ENCODE data around the gene IL1RAPL1.

IL1RAPL1 gene

DNA sequence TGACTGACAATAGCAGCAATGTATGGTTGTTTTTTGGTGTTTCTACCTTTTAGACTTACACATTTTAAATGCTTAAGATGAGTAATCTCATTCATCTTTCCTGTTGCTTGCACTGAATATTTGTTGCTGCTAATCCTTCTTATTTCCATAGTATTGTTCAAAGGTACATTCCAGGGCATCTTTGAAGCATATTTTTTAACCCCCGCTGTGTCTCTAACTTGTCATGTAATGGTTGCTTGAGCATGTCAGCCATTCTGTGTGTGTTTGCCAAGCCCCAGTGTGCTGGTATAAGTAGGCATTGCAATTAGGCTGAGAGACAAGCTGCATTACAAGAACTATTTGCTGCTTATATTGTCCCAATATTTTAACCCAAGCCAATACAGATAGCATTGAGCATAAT lies 87.9 kb downstream of the IL1RAPL1 start:
- Histone ChIP-seq H3K79me2 (ENCODE audit: insufficient read depth, low read length) (no peaks in the 10 kb centered on the region), H3K9ac (ENCODE audit: low read depth, low read length) (no peak overlapping the region), H3K4me1 (ENCODE audit: insufficient read depth, low read length) (no peaks in the 10 kb centered on the region), H3K27ac (ENCODE audit: low read length) (no peak overlapping the region), H3K36me3 (ENCODE audit: insufficient read depth, low read length) (no peaks in the 10 kb centered on the region), H4K20me1 (ENCODE audit: insufficient read depth, low read length) (no peaks in the 10 kb centered on the region), H3K4me3 (ENCODE audit: low read depth in 1 of 2, low read length in 2 of 2) (no peak overlapping the region), H2AFZ (ENCODE audit: low read depth, low read length) (no peak overlapping the region), H3K4me2 (ENCODE audit: insufficient read depth, low read length) (no peak overlapping the region), H3K9me3 (ENCODE audit: insufficient read depth, low read length, severe bottlenecking) (no peaks in the 10 kb centered on the region), H3K27me3 (ENCODE audit: insufficient read depth, low read length, poor library complexity) (no peaks in the 10 kb centered on the region)
- ATAC-seq (ENCODE audit: insufficient read depth, low read depth) (no peak), DNase-seq (no peak)
- no peak for TF ChIP-seq EZH2 (IDR thresholded peaks at IDR 0.05; ENCODE audit: borderline replicate concordance, low read depth, low read length, severe bottlenecking)
- TF ChIP-seq, protein P1, sequence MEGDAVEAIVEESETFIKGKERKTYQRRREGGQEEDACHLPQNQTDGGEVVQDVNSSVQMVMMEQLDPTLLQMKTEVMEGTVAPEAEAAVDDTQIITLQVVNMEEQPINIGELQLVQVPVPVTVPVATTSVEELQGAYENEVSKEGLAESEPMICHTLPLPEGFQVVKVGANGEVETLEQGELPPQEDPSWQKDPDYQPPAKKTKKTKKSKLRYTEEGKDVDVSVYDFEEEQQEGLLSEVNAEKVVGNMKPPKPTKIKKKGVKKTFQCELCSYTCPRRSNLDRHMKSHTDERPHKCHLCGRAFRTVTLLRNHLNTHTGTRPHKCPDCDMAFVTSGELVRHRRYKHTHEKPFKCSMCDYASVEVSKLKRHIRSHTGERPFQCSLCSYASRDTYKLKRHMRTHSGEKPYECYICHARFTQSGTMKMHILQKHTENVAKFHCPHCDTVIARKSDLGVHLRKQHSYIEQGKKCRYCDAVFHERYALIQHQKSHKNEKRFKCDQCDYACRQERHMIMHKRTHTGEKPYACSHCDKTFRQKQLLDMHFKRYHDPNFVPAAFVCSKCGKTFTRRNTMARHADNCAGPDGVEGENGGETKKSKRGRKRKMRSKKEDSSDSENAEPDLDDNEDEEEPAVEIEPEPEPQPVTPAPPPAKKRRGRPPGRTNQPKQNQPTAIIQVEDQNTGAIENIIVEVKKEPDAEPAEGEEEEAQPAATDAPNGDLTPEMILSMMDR (IDR thresholded peaks at IDR 0.05; ENCODE audit: borderline replicate concordance, extremely low read depth, low read length, poor library complexity, severe bottlenecking), result no peak

DNA sequence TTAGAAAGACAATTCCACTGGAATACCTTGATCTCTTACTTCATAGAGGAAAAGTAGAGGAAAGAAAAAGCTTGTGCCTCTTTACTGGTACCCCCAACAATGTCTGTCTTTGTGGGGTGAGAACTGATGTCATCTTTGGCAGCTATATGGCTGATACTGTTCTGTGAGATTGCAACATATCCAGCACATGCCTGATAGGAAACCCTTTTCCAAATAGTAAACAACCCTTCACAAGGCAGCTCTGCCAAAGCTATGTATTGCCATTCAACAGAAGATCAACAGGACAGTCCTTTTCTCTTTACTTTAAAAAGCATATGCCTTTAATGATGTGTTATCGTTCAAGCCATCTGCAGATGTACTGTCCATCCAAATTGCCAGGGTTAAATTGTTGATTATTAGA lies 105.9 kb downstream of the IL1RAPL1 start:
- no peaks in the 10 kb centered on the region for H3K36me3 ChIP-seq (ENCODE audit: insufficient read depth, low read length)
- H3K27me3 ChIP-seq (ENCODE audit: insufficient read depth, low read length, poor library complexity), result no peaks in the 10 kb centered on the region
- no peaks in the 10 kb centered on the region for H3K9me3 ChIP-seq (ENCODE audit: insufficient read depth, low read length, severe bottlenecking)
- H3K4me1 ChIP-seq (ENCODE audit: insufficient read depth, low read length), result no peaks in the 10 kb centered on the region
- no peaks in the 10 kb centered on the region for H4K20me1 ChIP-seq (ENCODE audit: insufficient read depth, low read length)
- H3K79me2 ChIP-seq (ENCODE audit: insufficient read depth, low read length), result no peaks in the 10 kb centered on the region
- DNase-seq (no peak), ATAC-seq (ENCODE audit: insufficient read depth, low read depth) (no peak)
- no peak overlapping the region for H3K9ac ChIP-seq (ENCODE audit: low read depth, low read length)
- no peak overlapping the region for H3K4me2 ChIP-seq (ENCODE audit: insufficient read depth, low read length)
- TF ChIP-seq EZH2 (IDR thresholded peaks at IDR 0.05; ENCODE audit: borderline replicate concordance, low read depth, low read length, severe bottlenecking), result no peak
- TF ChIP-seq, protein P1 (IDR thresholded peaks at IDR 0.05; ENCODE audit: borderline replicate concordance, extremely low read depth, low read length, poor library complexity, severe bottlenecking), result no peak
- no peak overlapping the region for H3K4me3 ChIP-seq (ENCODE audit: low read depth in 1 of 2, low read length in 2 of 2)
- H3K27ac ChIP-seq (ENCODE audit: low read length), result no peak overlapping the region
- H2AFZ ChIP-seq (ENCODE audit: low read depth, low read length), result no peak overlapping the region

DNA sequence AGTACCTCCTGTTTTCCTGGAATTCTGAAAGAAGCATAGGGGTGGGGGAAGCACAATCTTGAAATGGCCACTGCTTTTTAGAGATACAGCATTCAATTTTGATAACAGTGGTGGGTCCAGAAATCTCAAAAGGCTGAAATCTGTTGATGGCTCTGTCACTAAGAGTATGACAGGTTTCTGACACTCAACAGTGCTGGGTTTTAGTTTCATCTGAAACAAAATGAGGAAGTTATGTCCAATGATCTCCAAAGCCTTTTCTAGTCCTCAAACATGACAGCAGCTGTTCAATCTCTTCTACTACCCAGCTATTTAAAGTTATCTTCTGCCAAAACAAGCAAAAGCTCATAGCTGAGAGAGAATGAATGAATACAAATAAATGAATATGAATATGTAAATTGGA lies 110.5 kb downstream of the IL1RAPL1 start:
- Histone ChIP-seq H3K4me2 (ENCODE audit: insufficient read depth, low read length) (no peak overlapping the region), H3K36me3 (ENCODE audit: insufficient read depth, low read length) (no peaks in the 10 kb centered on the region), H3K9me3 (ENCODE audit: insufficient read depth, low read length, severe bottlenecking) (no peaks in the 10 kb centered on the region), H4K20me1 (ENCODE audit: insufficient read depth, low read length) (no peaks in the 10 kb centered on the region), H3K4me1 (ENCODE audit: insufficient read depth, low read length) (no peaks in the 10 kb centered on the region), H3K27ac (ENCODE audit: low read length) (no peak overlapping the region), H3K79me2 (ENCODE audit: insufficient read depth, low read length) (no peaks in the 10 kb centered on the region), H2AFZ (ENCODE audit: low read depth, low read length) (no peak overlapping the region), H3K27me3 (ENCODE audit: insufficient read depth, low read length, poor library complexity) (no peaks in the 10 kb centered on the region), H3K9ac (ENCODE audit: low read depth, low read length) (no peak overlapping the region), H3K4me3 (ENCODE audit: low read depth in 1 of 2, low read length in 2 of 2) (no peak overlapping the region)
- no peak for TF ChIP-seq EZH2 (IDR thresholded peaks at IDR 0.05; ENCODE audit: borderline replicate concordance, low read depth, low read length, severe bottlenecking)
- TF ChIP-seq, protein P1 (IDR thresholded peaks at IDR 0.05; ENCODE audit: borderline replicate concordance, extremely low read depth, low read length, poor library complexity, severe bottlenecking), result no peak
- ATAC-seq (ENCODE audit: insufficient read depth, low read depth) (no peak), DNase-seq (no peak)

DNA sequence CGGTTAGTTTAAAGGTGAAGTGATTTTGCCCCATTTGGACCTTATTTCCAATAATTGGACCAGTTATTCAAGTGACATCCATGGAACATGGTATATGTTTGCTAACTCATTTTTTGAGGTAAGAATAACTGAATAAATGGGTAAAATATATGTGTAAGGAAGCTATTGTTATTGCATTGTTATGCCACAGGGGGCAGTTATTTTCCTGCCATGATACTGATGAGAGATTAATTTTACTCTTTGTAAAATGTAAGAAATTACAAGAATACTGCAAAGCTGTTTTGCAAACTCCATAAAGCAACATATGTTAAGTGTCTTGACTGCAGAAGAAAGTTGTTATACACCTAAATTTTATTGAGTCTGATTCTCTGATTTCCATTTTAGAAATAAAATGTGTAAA lies 114.0 kb downstream of the IL1RAPL1 start:
- no peak overlapping the region for H3K9ac ChIP-seq (ENCODE audit: low read depth, low read length)
- no peak for ATAC-seq (ENCODE audit: insufficient read depth, low read depth)
- no peaks in the 10 kb centered on the region for H3K79me2 ChIP-seq (ENCODE audit: insufficient read depth, low read length)
- no peaks in the 10 kb centered on the region for H4K20me1 ChIP-seq (ENCODE audit: insufficient read depth, low read length)
- no peaks in the 10 kb centered on the region for H3K4me1 ChIP-seq (ENCODE audit: insufficient read depth, low read length)
- H3K4me2 ChIP-seq (ENCODE audit: insufficient read depth, low read length), result no peak overlapping the region
- H3K4me3 ChIP-seq (ENCODE audit: low read depth in 1 of 2, low read length in 2 of 2), result no peak overlapping the region
- H3K27me3 ChIP-seq (ENCODE audit: insufficient read depth, low read length, poor library complexity), result no peaks in the 10 kb centered on the region
- TF ChIP-seq, protein P1 (IDR thresholded peaks at IDR 0.05; ENCODE audit: borderline replicate concordance, extremely low read depth, low read length, poor library complexity, severe bottlenecking), result peak; percentile 3
- no peak for TF ChIP-seq EZH2 (IDR thresholded peaks at IDR 0.05; ENCODE audit: borderline replicate concordance, low read depth, low read length, severe bottlenecking)
- no peak for DNase-seq
- H3K27ac ChIP-seq (ENCODE audit: low read length), result no peak overlapping the region
- no peaks in the 10 kb centered on the region for H3K9me3 ChIP-seq (ENCODE audit: insufficient read depth, low read length, severe bottlenecking)
- H3K36me3 ChIP-seq (ENCODE audit: insufficient read depth, low read length), result no peaks in the 10 kb centered on the region
- no peak overlapping the region for H2AFZ ChIP-seq (ENCODE audit: low read depth, low read length)

Data from DND-41 (cell line).